Measurements from ENCODE around the gene ABCC12.

GRCh38 chr16:48152226-48152625 is 3.6 kb downstream of the ABCC12 start:
- TF ChIP-seq TCF12 (IDR thresholded peaks at IDR 0.05; ENCODE audit: low read depth) (no peak), TAF1 (IDR thresholded peaks at IDR 0.05; ENCODE audit: low read depth) (no peak), RAD21 (IDR thresholded peaks at IDR 0.05; ENCODE audit: low read depth) (no peak), TEAD4 (IDR thresholded peaks at IDR 0.05) (no peak), EP300 (IDR thresholded peaks at IDR 0.05; ENCODE audit: borderline replicate concordance) (no peak), USF1 (IDR thresholded peaks at IDR 0.05) (no peak)

All from Ishikawa (cell line).